OCI-LY1 (cell line): ENCODE results near the gene TSPAN3.

Experiments used
- H2AFZ ChIP-seq: fragments of 200-600 bp; sonication (generic), shearing (Covaris generic); 2 replicates; pipeline ENCODE4 v1.6.0; 2014; ENCODE audit warnings: antibody characterized with exemption, mild to moderate bottlenecking, low read length
- H3F3A ChIP-seq: fragments of 200-600 bp; sonication (generic), shearing (Covaris generic); 2 replicates; pipeline ENCODE4 v1.6.0; 2014; ENCODE audit warnings: mild to moderate bottlenecking, antibody characterized with exemption, low read length, moderate library complexity; ENCODE audit not compliant: insufficient read depth
- H3K27ac ChIP-seq: fragments of 200-600 bp; sonication (generic); 2 replicates; pipeline ENCODE4 v1.5.1; 2014; ENCODE audit warnings: low read length, mixed run types, mild to moderate bottlenecking, low read depth; ENCODE audit not compliant: poor library complexity, severe bottlenecking
- H3K27me3 ChIP-seq: fragments of 200-600 bp; sonication (generic); 2 replicates; pipeline ENCODE4 v1.6.0; 2014; ENCODE audit warnings: antibody characterized with exemption, mild to moderate bottlenecking, low read length, moderate library complexity; ENCODE audit not compliant: insufficient read depth
- H3K36me3 ChIP-seq: fragments of 200-600 bp; sonication (generic); 2 replicates; pipeline ENCODE4 v1.6.1; 2014; ENCODE audit warnings: mild to moderate bottlenecking, antibody characterized with exemption, low read length, moderate library complexity, mixed read lengths; ENCODE audit not compliant: insufficient read depth
- H3K4me1 ChIP-seq: fragments of 200-600 bp; sonication (generic); 2 replicates; pipeline ENCODE4 v1.5.1; 2014; ENCODE audit warnings: mild to moderate bottlenecking, low read length, moderate library complexity; ENCODE audit not compliant: insufficient read depth, severe bottlenecking
- H3K4me2 ChIP-seq: fragments of 200-600 bp; sonication (generic), shearing (Covaris generic); 2 replicates; pipeline ENCODE4 v1.6.1; 2014; ENCODE audit warnings: low read length
- H3K4me3 ChIP-seq: fragments of 200-600 bp; sonication (generic); 2 replicates; pipeline ENCODE4 v1.5.1; 2014; ENCODE audit warnings: low read length, low read depth, mild to moderate bottlenecking, mixed read lengths; ENCODE audit not compliant: poor library complexity, severe bottlenecking
- H3K79me2 ChIP-seq: fragments of 200-600 bp; shearing (Covaris generic); 2 replicates; pipeline ENCODE4 v1.6.1; 2016; ENCODE audit warnings: mixed run types, low read length, mixed read lengths; ENCODE audit not compliant: insufficient read depth
- H3K9ac ChIP-seq: fragments of 200-600 bp; sonication (generic), shearing (Covaris generic); 2 replicates; pipeline ENCODE4 v1.6.1; 2014; ENCODE audit warnings: mild to moderate bottlenecking, low read length, mixed read lengths
- H3K9me2 ChIP-seq: fragments of 200-600 bp; sonication (generic), shearing (Covaris generic); 2 replicates; pipeline ENCODE4 v1.6.1; 2014; ENCODE audit warnings: low read depth, mild to moderate bottlenecking, low read length, mixed read lengths
- H3K9me3 ChIP-seq: fragments of 200-600 bp; shearing (Covaris generic); 2 replicates; pipeline ENCODE4 v1.6.1; 2014; ENCODE audit warnings: low read length, mixed read lengths
- H4K20me1 ChIP-seq: fragments of 200-600 bp; sonication (generic), shearing (Covaris generic); 2 replicates; pipeline ENCODE4 v1.6.0; 2016; ENCODE audit warnings: mild to moderate bottlenecking, low read length; ENCODE audit not compliant: insufficient read depth
- EZH2 ChIP-seq: fragments of 200-600 bp; sonication (generic), shearing (Covaris generic); IDR thresholded peaks from 2 replicates; pipeline ENCODE4 v1.8.0; 2017; ENCODE audit warnings: borderline replicate concordance, mixed run types, mild to moderate bottlenecking, antibody characterized with exemption, low read length, moderate library complexity, mixed read lengths
- TF ChIP-seq, protein P1 (sequence below): fragments of 200-600 bp; sonication (generic), shearing (Covaris generic); IDR thresholded peaks from 2 replicates; pipeline ENCODE4 v1.5.1; 2017; ENCODE audit warnings: mild to moderate bottlenecking, antibody characterized with exemption, low read length, moderate library complexity, mixed read lengths

TSPAN3 gene

DNA sequence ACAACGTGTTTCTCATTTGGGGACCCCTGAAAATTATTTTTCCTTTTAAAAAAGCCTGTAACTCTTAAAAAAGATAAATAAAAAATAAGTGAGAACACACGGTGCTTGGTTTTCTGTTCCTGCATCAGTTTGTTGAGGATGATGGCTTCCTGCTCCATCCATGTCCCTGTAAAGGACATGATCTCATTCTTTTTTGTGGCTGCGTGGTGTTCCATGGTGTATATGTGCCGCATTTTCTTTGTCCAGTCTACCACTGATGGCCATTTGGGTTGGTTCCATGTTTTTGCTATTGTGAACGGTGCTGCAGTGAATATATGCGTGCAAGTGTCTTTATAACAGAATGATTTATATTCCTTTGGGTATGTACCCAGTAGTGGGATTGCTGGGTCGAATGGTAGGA, 2.3 kb downstream of the TSPAN3 start:
- Histone ChIP-seq H3K9me3 (no peaks in the 10 kb centered on the region), H4K20me1 (no peaks in the 10 kb centered on the region), H3K79me2 (peaks cover 10% of the 10 kb centered on the region; the same call in 1 of the 2 replicates), H3K36me3 (peaks cover 10% of the 10 kb centered on the region; the same call in 1 of the 2 replicates), H3K4me2 (peak overlapping the region; percentile 89; the same call in 1 of the 2 replicates), H2AFZ (no peak overlapping the region), H3K4me3 (peak overlapping the region; percentile 74), H3K27me3 (no peaks in the 10 kb centered on the region), H3F3A (no peaks in the 10 kb centered on the region), H3K9ac (no peak overlapping the region), H3K27ac (no peak overlapping the region), H3K9me2 (no peaks in the 10 kb centered on the region), H3K4me1 (peaks cover 37% of the 10 kb centered on the region)
- no peak for TF ChIP-seq EZH2
- TF ChIP-seq, protein P1, sequence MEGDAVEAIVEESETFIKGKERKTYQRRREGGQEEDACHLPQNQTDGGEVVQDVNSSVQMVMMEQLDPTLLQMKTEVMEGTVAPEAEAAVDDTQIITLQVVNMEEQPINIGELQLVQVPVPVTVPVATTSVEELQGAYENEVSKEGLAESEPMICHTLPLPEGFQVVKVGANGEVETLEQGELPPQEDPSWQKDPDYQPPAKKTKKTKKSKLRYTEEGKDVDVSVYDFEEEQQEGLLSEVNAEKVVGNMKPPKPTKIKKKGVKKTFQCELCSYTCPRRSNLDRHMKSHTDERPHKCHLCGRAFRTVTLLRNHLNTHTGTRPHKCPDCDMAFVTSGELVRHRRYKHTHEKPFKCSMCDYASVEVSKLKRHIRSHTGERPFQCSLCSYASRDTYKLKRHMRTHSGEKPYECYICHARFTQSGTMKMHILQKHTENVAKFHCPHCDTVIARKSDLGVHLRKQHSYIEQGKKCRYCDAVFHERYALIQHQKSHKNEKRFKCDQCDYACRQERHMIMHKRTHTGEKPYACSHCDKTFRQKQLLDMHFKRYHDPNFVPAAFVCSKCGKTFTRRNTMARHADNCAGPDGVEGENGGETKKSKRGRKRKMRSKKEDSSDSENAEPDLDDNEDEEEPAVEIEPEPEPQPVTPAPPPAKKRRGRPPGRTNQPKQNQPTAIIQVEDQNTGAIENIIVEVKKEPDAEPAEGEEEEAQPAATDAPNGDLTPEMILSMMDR, result no peak

DNA sequence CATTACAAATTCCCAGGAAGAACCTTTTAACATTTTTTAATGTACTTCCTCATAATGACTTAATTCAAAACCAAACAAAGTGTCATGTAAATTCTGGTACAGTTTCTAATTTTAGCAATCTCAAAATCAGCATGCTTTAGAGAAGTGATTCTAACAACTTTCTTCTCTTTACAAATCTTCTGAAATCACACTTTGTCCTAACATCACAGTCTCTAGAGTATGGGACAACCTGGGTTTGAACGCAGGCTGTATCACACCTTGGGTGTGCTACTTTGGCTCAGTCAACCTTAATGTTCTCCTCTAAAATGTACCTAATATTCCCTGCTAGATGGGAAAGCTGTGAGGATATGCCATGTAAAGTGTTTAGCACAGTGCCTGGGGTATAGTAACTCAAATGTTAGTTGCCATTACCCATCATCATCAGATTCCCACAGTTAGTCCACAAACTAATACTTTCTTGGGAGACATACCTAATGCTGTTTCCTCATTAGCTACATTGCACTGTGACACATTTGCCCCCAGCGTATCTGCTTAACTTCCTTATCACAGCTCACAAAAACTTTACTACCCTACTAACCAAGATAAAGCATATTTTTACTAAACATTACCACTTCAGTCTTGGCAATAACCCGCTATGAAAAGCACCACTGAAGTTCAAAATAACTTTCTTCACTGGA, 3.1 kb downstream of the TSPAN3 start:
- Histone ChIP-seq H3K9me3 (no peaks in the 10 kb centered on the region), H3K4me2 (peak overlapping the region; percentile 3; the same call in 1 of the 2 replicates), H3K36me3 (peaks cover 10% of the 10 kb centered on the region; the same call in 1 of the 2 replicates), H3K79me2 (peaks cover 11% of the 10 kb centered on the region; the same call in 1 of the 2 replicates), H3K9me2 (no peaks in the 10 kb centered on the region), H3F3A (no peaks in the 10 kb centered on the region), H2AFZ (no peak overlapping the region), H3K27ac (no peak overlapping the region), H3K4me1 (peaks cover 37% of the 10 kb centered on the region), H3K27me3 (no peaks in the 10 kb centered on the region), H4K20me1 (no peaks in the 10 kb centered on the region), H3K4me3 (no peak overlapping the region), H3K9ac (no peak overlapping the region)
- no peak for TF ChIP-seq EZH2
- TF ChIP-seq, protein P1, result no peak

DNA sequence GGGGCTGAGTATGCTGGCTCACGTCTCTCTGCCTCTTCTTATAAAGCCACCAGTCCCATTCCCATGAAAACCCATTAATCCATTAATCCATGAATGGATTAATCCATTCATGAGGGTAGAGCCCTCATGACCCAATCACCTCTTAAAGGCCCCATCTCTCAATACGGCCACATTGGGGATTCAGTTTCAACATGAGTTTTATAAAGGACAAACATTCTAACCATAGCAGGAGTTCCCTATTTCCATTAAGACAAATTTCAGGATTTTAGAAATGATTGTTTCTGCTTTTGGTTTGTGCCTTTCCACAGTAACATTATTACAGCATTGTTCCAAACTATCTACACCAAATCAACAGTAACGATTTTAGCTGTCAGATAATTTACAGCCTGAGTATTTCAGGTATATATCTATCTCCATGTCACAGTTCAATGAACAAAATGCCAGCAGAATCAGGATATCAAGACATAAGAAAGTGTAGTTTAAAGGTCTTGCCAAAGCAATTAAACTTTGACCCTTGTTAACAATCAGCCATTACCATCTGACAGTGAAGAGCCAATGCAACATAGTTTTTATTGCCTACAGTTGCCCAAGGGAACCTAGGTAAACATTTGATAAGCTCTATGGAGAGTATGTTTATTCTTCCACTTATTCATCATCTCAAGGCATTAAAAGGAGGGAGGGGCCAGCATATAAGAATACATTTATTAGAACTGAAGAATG, 3.8 kb downstream of the TSPAN3 start:
- Histone ChIP-seq H3F3A (no peaks in the 10 kb centered on the region), H3K9ac (no peak overlapping the region), H3K27me3 (no peaks in the 10 kb centered on the region), H3K27ac (no peak overlapping the region), H3K4me3 (no peak overlapping the region), H3K36me3 (peaks cover 10% of the 10 kb centered on the region; the same call in 1 of the 2 replicates), H3K9me3 (no peaks in the 10 kb centered on the region), H3K4me2 (no peak overlapping the region), H2AFZ (no peak overlapping the region), H4K20me1 (no peaks in the 10 kb centered on the region), H3K4me1 (peaks cover 38% of the 10 kb centered on the region), H3K79me2 (peaks cover 15% of the 10 kb centered on the region), H3K9me2 (no peaks in the 10 kb centered on the region)
- TF ChIP-seq, protein P1, result no peak
- no peak for TF ChIP-seq EZH2
